Effector memory CD4-positive, alpha-beta T cell (primary cell): ENCODE data around the gene METRNL.

Experiments used
- DNase-seq, 3 donors: peaks; one replicate each; pipeline ENCODE4 v3.0.0-alpha.2; 2020
- H3K27ac ChIP-seq: 2 replicates; pipeline ENCODE4 v1.7.0; 2013; ENCODE audit warnings: mild to moderate bottlenecking, low read length, moderate library complexity; ENCODE audit not compliant: insufficient read depth, poor library complexity, severe bottlenecking
- H3K27me3 ChIP-seq: replicated peaks from 2 replicates; pipeline ENCODE4 v1.7.0; 2013; ENCODE audit warnings: mild to moderate bottlenecking, low read length; ENCODE audit not compliant: insufficient read depth, control insufficient read depth, poor library complexity, severe bottlenecking
- H3K36me3 ChIP-seq: 2 replicates; pipeline ENCODE4 v1.7.0; 2013; ENCODE audit warnings: mild to moderate bottlenecking, low read length, moderate library complexity; ENCODE audit not compliant: control insufficient read depth, insufficient read depth
- H3K4me1 ChIP-seq: 2 replicates; pipeline ENCODE4 v1.7.0; 2013; ENCODE audit warnings: low read length, mild to moderate bottlenecking; ENCODE audit not compliant: control insufficient read depth, insufficient read depth, poor library complexity, severe bottlenecking
- H3K4me3 ChIP-seq: 2 replicates; pipeline ENCODE4 v1.7.0; 2013; ENCODE audit warnings: low read length, low read depth, mild to moderate bottlenecking; ENCODE audit not compliant: insufficient read depth, poor library complexity, severe bottlenecking
- H3K9me3 ChIP-seq: 2 replicates; pipeline ENCODE4 v1.7.0; 2013; ENCODE audit warnings: mild to moderate bottlenecking, low read length, moderate library complexity; ENCODE audit not compliant: control insufficient read depth

Gene METRNL

GRCh38 chr17:83085103-83085502 lies 5.7 kb downstream of the METRNL start:
- Histone ChIP-seq H3K4me3 (no peak overlapping the region), H3K9me3 (no peaks in the 10 kb centered on the region), H3K4me1 (peaks cover 16% of the 10 kb centered on the region), H3K27me3 (no peaks in the 10 kb centered on the region), H3K36me3 (no peaks in the 10 kb centered on the region), H3K27ac (no peak overlapping the region)
- no peak for DNase-seq

GRCh38 chr17:83085526-83086198 lies 6.3 kb downstream of the METRNL start:
- Histone ChIP-seq H3K36me3 (no peaks in the 10 kb centered on the region), H3K27ac (no peak overlapping the region), H3K4me1 (peaks cover 16% of the 10 kb centered on the region)

GRCh38 chr17:83086199-83086880 lies 6.9 kb downstream of the METRNL start:
- H3K27ac ChIP-seq: no peak overlapping the region
- no peak overlapping the region for H3K4me3 ChIP-seq
- H3K4me1 ChIP-seq: peaks cover 13% of the 10 kb centered on the region
- no peak for DNase-seq
- H3K9me3 ChIP-seq: no peaks in the 10 kb centered on the region
- no peaks in the 10 kb centered on the region for H3K36me3 ChIP-seq
- no peaks in the 10 kb centered on the region for H3K27me3 ChIP-seq

More at GRCh38 chr17:83085526-83086198, 6.3 kb downstream of the METRNL start:
- no peak for DNase-seq
- H3K27me3 ChIP-seq: no peaks in the 10 kb centered on the region
- H3K9me3 ChIP-seq: no peaks in the 10 kb centered on the region
- H3K4me3 ChIP-seq: no peak overlapping the region

- H3K4me3 ChIP-seq: no peak overlapping the region
- no peak overlapping the region for H3K27ac ChIP-seq
- H3K9me3 ChIP-seq: no peaks in the 10 kb centered on the region
- peaks cover 7% of the 10 kb centered on the region for H3K4me1 ChIP-seq
- no peak for DNase-seq
- H3K27me3 ChIP-seq: no peaks in the 10 kb centered on the region
- H3K36me3 ChIP-seq: no peaks in the 10 kb centered on the region
Measured at GRCh38 chr17:83086907-83087787, 7.7 kb downstream of the METRNL start.

GRCh38 chr17:83087788-83088360 lies 8.5 kb downstream of the METRNL start:
- no peaks in the 10 kb centered on the region for H3K9me3 ChIP-seq
- H3K4me1 ChIP-seq: peaks cover 7% of the 10 kb centered on the region
- H3K36me3 ChIP-seq: no peaks in the 10 kb centered on the region
- no peaks in the 10 kb centered on the region for H3K27me3 ChIP-seq
- no peak for DNase-seq
- no peak overlapping the region for H3K27ac ChIP-seq
- no peak overlapping the region for H3K4me3 ChIP-seq

- Histone ChIP-seq H3K27me3 (no peaks in the 10 kb centered on the region), H3K4me3 (no peak overlapping the region), H3K9me3 (no peaks in the 10 kb centered on the region), H3K36me3 (no peaks in the 10 kb centered on the region), H3K4me1 (peaks cover 7% of the 10 kb centered on the region), H3K27ac (no peak overlapping the region)
- DNase-seq: no peak
Measured at GRCh38 chr17:83088451-83088850, 9.0 kb downstream of the METRNL start.

GRCh38 chr17:83088909-83089308 lies 9.5 kb downstream of the METRNL start:
- Histone ChIP-seq H3K36me3 (no peaks in the 10 kb centered on the region), H3K4me3 (no peak overlapping the region), H3K9me3 (no peaks in the 10 kb centered on the region), H3K27me3 (no peaks in the 10 kb centered on the region), H3K27ac (no peak overlapping the region), H3K4me1 (peaks cover 4% of the 10 kb centered on the region)
- DNase-seq: no peak

- Histone ChIP-seq H3K36me3 (no peaks in the 10 kb centered on the region), H3K9me3 (no peaks in the 10 kb centered on the region), H3K4me1 (no peaks in the 10 kb centered on the region), H3K27ac (no peak overlapping the region), H3K4me3 (no peak overlapping the region), H3K27me3 (no peaks in the 10 kb centered on the region)
- DNase-seq: no peak
Measured at GRCh38 chr17:83089328-83090132, 10.1 kb downstream of the METRNL start.

GRCh38 chr17:83090444-83091256 lies 11.2 kb downstream of the METRNL start:
- Histone ChIP-seq H3K4me3 (no peak overlapping the region), H3K27me3 (no peaks in the 10 kb centered on the region), H3K9me3 (no peaks in the 10 kb centered on the region), H3K27ac (no peak overlapping the region), H3K36me3 (peaks cover 3% of the 10 kb centered on the region), H3K4me1 (no peaks in the 10 kb centered on the region)
- DNase-seq: no peak
